Nephron (organoid): Measurements from ENCODE around the gene NRXN2.

Experiments
- H3K27ac Mint-ChIP-seq, 3 experiments: 2 replicates each; pipeline ENCODE4 v1.8.0; 2020; ENCODE audit warnings: mixed read lengths in 3 of 3, mild to moderate bottlenecking in 2 of 3, moderate library complexity in 1 of 3
- H3K27me3 Mint-ChIP-seq: 2 replicates; pipeline ENCODE4 v1.8.0; 2021; ENCODE audit warnings: low read depth, mild to moderate bottlenecking, moderate library complexity, mixed read lengths
- H3K36me3 Mint-ChIP-seq: 2 replicates; pipeline ENCODE4 v1.8.0; 2020; ENCODE audit warnings: low read depth, mixed read lengths
- H3K4me1 Mint-ChIP-seq: 2 replicates; pipeline ENCODE4 v1.8.0; 2020; ENCODE audit warnings: mixed read lengths
- H3K4me3 Mint-ChIP-seq, 3 experiments: 2 replicates each; pipeline ENCODE4 v1.8.0; 2020; ENCODE audit warnings: mild to moderate bottlenecking in 3 of 3, mixed read lengths in 3 of 3, moderate library complexity in 2 of 3
- H3K9me3 Mint-ChIP-seq: 2 replicates; pipeline ENCODE4 v1.8.0; 2020; ENCODE audit warnings: mixed read lengths
- TF ChIP-seq, protein P1 (sequence below), 3 experiments: fragments of 200-600 bp; sonication (generic); IDR thresholded peaks; one replicate each; pipeline ENCODE4 v1.5.0; 2021; ENCODE audit warnings: antibody characterized with exemption in 3 of 3; ENCODE audit not compliant: unreplicated experiment in 3 of 3

The NRXN2 gene

GRCh38 chr11:64588701-64589100 lies 134.3 kb downstream of the NRXN2 start:
- Mint-ChIP-seq H3K36me3 (no peaks in the 10 kb centered on the region), H3K4me3 (no peak overlapping the region), H3K4me1 (no peaks in the 10 kb centered on the region), H3K27me3 (peaks cover 16% of the 10 kb centered on the region), H3K27ac (no peak overlapping the region), H3K9me3 (peaks cover 16% of the 10 kb centered on the region)
- TF ChIP-seq, protein P1, sequence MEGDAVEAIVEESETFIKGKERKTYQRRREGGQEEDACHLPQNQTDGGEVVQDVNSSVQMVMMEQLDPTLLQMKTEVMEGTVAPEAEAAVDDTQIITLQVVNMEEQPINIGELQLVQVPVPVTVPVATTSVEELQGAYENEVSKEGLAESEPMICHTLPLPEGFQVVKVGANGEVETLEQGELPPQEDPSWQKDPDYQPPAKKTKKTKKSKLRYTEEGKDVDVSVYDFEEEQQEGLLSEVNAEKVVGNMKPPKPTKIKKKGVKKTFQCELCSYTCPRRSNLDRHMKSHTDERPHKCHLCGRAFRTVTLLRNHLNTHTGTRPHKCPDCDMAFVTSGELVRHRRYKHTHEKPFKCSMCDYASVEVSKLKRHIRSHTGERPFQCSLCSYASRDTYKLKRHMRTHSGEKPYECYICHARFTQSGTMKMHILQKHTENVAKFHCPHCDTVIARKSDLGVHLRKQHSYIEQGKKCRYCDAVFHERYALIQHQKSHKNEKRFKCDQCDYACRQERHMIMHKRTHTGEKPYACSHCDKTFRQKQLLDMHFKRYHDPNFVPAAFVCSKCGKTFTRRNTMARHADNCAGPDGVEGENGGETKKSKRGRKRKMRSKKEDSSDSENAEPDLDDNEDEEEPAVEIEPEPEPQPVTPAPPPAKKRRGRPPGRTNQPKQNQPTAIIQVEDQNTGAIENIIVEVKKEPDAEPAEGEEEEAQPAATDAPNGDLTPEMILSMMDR (IDR thresholded peaks at IDR 0.05; ENCODE audit: unreplicated experiment in 3 of 3) = no peak

DNA sequence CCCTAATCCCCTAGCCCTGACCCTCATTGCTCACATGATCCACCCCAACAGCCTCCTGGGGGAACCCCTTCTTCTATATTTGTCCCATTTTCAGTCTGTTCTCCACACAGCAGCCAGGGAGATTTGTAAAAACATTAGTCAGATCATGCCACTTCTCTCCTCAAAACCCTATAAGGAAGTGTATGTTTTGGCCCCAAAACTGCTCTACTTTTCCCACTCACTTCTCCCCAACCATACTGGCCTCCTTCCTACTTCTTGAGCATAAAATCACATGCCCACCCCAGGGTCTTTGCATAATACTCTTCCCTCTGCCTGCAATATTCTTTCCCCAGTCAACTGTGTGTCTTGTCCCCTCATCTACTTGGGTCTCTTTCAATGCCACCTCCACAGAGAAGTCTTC lies 136.6 kb downstream of the NRXN2 start:
- H3K4me1 Mint-ChIP-seq = no peaks in the 10 kb centered on the region
- TF ChIP-seq, protein P1 (IDR thresholded peaks at IDR 0.05; ENCODE audit: unreplicated experiment in 3 of 3) = no peak
- H3K36me3 Mint-ChIP-seq = no peaks in the 10 kb centered on the region
- no peak overlapping the region for H3K27ac Mint-ChIP-seq
- H3K27me3 Mint-ChIP-seq = peaks cover 20% of the 10 kb centered on the region
- no peak overlapping the region for H3K4me3 Mint-ChIP-seq
- H3K9me3 Mint-ChIP-seq = peaks cover 16% of the 10 kb centered on the region

- no peak overlapping the region for H3K27ac Mint-ChIP-seq
- peaks cover 9% of the 10 kb centered on the region for H3K4me1 Mint-ChIP-seq
- peaks cover 16% of the 10 kb centered on the region for H3K9me3 Mint-ChIP-seq
- peaks cover 24% of the 10 kb centered on the region for H3K27me3 Mint-ChIP-seq
- H3K36me3 Mint-ChIP-seq = no peaks in the 10 kb centered on the region
- no peak overlapping the region for H3K4me3 Mint-ChIP-seq
- TF ChIP-seq, protein P1 (IDR thresholded peaks at IDR 0.05; ENCODE audit: unreplicated experiment in 3 of 3) = no peak
These were observed 137.8 kb downstream of the NRXN2 start for GRCh38 chr11:64585150-64585549.

- H3K4me3 Mint-ChIP-seq = no peak overlapping the region
- peaks cover 12% of the 10 kb centered on the region for H3K4me1 Mint-ChIP-seq
- TF ChIP-seq, protein P1 (IDR thresholded peaks at IDR 0.05; ENCODE audit: unreplicated experiment in 3 of 3) = no peak
- peak overlapping the region in 1 of 3 experiments; percentile 0 for H3K27ac Mint-ChIP-seq
- peaks cover 10% of the 10 kb centered on the region for H3K9me3 Mint-ChIP-seq
- H3K27me3 Mint-ChIP-seq = peaks cover 18% of the 10 kb centered on the region
- no peaks in the 10 kb centered on the region for H3K36me3 Mint-ChIP-seq
These were observed 139.4 kb downstream of the NRXN2 start for GRCh38 chr11:64583296-64584262.

GRCh38 chr11:64582885-64583284 lies 140.1 kb downstream of the NRXN2 start:
- H3K9me3 Mint-ChIP-seq = peaks cover 3% of the 10 kb centered on the region
- peaks cover 21% of the 10 kb centered on the region for H3K27me3 Mint-ChIP-seq
- H3K27ac Mint-ChIP-seq = no peak overlapping the region
- H3K4me1 Mint-ChIP-seq = peaks cover 12% of the 10 kb centered on the region
- TF ChIP-seq, protein P1 (IDR thresholded peaks at IDR 0.05; ENCODE audit: unreplicated experiment in 3 of 3) = no peak
- no peaks in the 10 kb centered on the region for H3K36me3 Mint-ChIP-seq
- no peak overlapping the region for H3K4me3 Mint-ChIP-seq
